ENCODE results near the gene WDR7. TPM values are rescaled to one million over a fixed set of nuclear protein-coding genes. Genes with fewer than 3 reads are reported as not detected.

WDR7 gene
- total and polyA plus RNA-seq, 12 donors = 3.6 to 64.6 (median 24.2) TPM

GRCh38 chr18:56835331-56835730 is 184.2 kb downstream of the WDR7 start:
- H3K27ac ChIP-seq = no peak overlapping the region
- no peaks in the 10 kb centered on the region for H3K36me3 ChIP-seq (replicated peaks in 1 of 2)
- H3K27me3 ChIP-seq = no peaks in the 10 kb centered on the region
- no peaks in the 10 kb centered on the region for H3K4me1 ChIP-seq (replicated peaks in 1 of 2)
- no peaks in the 10 kb centered on the region for H3K9me3 ChIP-seq (replicated peaks in 1 of 3)
- WGBS, 4 donors = 53 to 97% (median 96%) methylated on average over 1 of the region's 1 CpG
- intact Hi-C loops (cut with DNase I) = no loop called here
- no peak overlapping the region for H3K4me3 ChIP-seq
- no peak for DNase-seq
- TF ChIP-seq POLR2A (IDR thresholded peaks at IDR 0.05) (no peak), CTCF (IDR thresholded peaks at IDR 0.05) (no peak)

- Histone ChIP-seq H3K4me3 (no peak overlapping the region), H3K27me3 (no peaks in the 10 kb centered on the region), H3K4me1 (replicated peaks in 1 of 2) (no peaks in the 10 kb centered on the region), H3K27ac (no peak overlapping the region), H3K36me3 (replicated peaks in 1 of 2) (no peaks in the 10 kb centered on the region), H3K9me3 (replicated peaks in 1 of 3) (no peaks in the 10 kb centered on the region)
- intact Hi-C loops (cut with DNase I) = no loop called here
- no peak for TF ChIP-seq CTCF (IDR thresholded peaks at IDR 0.05)
- no peak for TF ChIP-seq POLR2A (IDR thresholded peaks at IDR 0.05)
- WGBS, 4 donors = 89 to 93% (median 91%) methylated on average over 7 of the region's 7 CpGs
- DNase-seq = no peak
These were observed 185.0 kb downstream of the WDR7 start for GRCh38 chr18:56836173-56836572.

GRCh38 chr18:56841836-56842235 is 190.7 kb downstream of the WDR7 start:
- no peaks in the 10 kb centered on the region for H3K9me3 ChIP-seq (replicated peaks in 1 of 3)
- intact Hi-C loops (cut with DNase I) = no loop called here
- no peak overlapping the region for H3K27ac ChIP-seq
- no peak for DNase-seq
- H3K4me1 ChIP-seq (replicated peaks in 1 of 2) = no peaks in the 10 kb centered on the region
- no peaks in the 10 kb centered on the region for H3K36me3 ChIP-seq (replicated peaks in 1 of 2)
- no peak overlapping the region for H3K4me3 ChIP-seq
- 88 to 98% (median 97%) methylated on average over 1 of the region's 1 CpG for WGBS, 4 donors
- TF ChIP-seq POLR2A (IDR thresholded peaks at IDR 0.05) = no peak
- H3K27me3 ChIP-seq = no peaks in the 10 kb centered on the region

- intact Hi-C loops (cut with DNase I) = no loop called here
- DNase-seq = no peak
- Histone ChIP-seq H3K4me1 (replicated peaks in 1 of 2) (no peaks in the 10 kb centered on the region), H3K27ac (no peak overlapping the region), H3K27me3 (no peaks in the 10 kb centered on the region), H3K9me3 (replicated peaks in 1 of 3) (no peaks in the 10 kb centered on the region), H3K36me3 (replicated peaks in 1 of 2) (no peaks in the 10 kb centered on the region), H3K4me3 (no peak overlapping the region)
- no peak for TF ChIP-seq CTCF (IDR thresholded peaks at IDR 0.05)
- no peak for TF ChIP-seq POLR2A (IDR thresholded peaks at IDR 0.05)
- WGBS, 4 donors = 91 to 97% (median 96%) methylated on average over 4 of the region's 4 CpGs
These were observed 192.1 kb downstream of the WDR7 start for GRCh38 chr18:56843241-56843640.

- Histone ChIP-seq H3K9me3 (replicated peaks in 1 of 3) (no peaks in the 10 kb centered on the region), H3K27ac (no peak overlapping the region), H3K36me3 (replicated peaks in 1 of 2) (no peaks in the 10 kb centered on the region), H3K27me3 (no peaks in the 10 kb centered on the region), H3K4me3 (no peak overlapping the region), H3K4me1 (replicated peaks in 1 of 2) (no peaks in the 10 kb centered on the region)
- intact Hi-C loops (cut with DNase I) = no loop called here
- TF ChIP-seq CTCF (IDR thresholded peaks at IDR 0.05) (no peak), POLR2A (IDR thresholded peaks at IDR 0.05) (no peak)
- no peak for DNase-seq
- whole genome bisulfite sequencing, 4 donors = 93 to 100% (median 98%) methylated on average over 1 of the region's 1 CpG
These were observed 193.4 kb downstream of the WDR7 start for GRCh38 chr18:56844556-56844955.
